ELF-1 (cell line): Measurements from ENCODE around the gene POGLUT3.
A peak's percentile ranks its signal among the peaks of the same experiment; 100 is the strongest.

Experiments used
- DNase-seq: peaks from one replicate; pipeline ENCODE4 v3.0.0-alpha.2; 2016; ENCODE audit warnings: low read depth, low spot score

POGLUT3 gene, protein sequence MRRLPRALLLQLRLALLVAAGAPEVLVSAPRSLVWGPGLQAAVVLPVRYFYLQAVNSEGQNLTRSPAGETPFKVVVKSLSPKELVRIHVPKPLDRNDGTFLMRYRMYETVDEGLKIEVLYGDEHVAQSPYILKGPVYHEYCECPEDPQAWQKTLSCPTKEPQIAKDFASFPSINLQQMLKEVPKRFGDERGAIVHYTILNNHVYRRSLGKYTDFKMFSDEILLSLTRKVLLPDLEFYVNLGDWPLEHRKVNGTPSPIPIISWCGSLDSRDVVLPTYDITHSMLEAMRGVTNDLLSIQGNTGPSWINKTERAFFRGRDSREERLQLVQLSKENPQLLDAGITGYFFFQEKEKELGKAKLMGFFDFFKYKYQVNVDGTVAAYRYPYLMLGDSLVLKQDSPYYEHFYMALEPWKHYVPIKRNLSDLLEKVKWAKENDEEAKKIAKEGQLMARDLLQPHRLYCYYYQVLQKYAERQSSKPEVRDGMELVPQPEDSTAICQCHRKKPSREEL

DNA sequence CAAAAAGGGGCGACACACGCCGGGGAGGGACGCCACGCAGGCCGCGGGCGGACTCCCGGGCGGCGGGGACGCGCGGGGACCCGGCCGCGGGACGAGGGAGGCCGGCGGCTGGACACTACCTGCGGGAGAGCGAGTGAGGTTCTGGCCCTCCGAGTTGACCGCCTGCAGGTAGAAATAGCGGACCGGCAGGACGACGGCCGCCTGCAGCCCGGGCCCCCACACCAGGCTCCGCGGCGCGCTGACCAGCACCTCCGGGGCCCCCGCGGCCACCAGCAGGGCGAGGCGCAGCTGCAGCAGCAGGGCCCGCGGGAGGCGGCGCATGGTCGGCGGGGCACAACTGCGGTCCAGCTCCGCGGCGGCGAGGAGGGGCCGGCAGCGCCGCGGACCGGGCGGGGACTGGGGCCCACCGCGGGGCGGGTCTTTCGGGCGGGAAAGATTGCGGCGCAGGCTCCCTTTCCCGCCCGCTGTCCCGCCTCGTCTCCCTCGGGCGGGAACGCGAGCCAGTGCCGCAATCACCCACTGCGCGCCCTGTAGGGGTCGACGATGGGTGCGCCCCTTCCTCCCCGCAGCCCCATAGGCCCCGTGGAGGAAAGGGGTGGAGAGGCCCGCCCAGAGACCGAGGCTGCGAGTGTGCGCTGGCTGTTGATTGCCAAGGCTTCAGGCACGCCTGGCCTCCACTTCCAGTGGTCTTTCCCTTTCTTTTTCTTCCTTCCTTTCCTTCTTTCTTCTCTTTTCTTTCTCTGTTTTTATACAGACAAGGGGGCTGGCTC, at the start of gene POGLUT3:
TSS of gene POGLUT3 (minus strand) at position 339 of the 770 bp plus-strand sequence. CDS start at position 321, 18 bp downstream.
- DNase-seq: peak; percentile 67

GRCh38 chr11:108545909-108546501, 47.8 kb upstream of the POGLUT3 start:
- DNase-seq: no peak

DNA sequence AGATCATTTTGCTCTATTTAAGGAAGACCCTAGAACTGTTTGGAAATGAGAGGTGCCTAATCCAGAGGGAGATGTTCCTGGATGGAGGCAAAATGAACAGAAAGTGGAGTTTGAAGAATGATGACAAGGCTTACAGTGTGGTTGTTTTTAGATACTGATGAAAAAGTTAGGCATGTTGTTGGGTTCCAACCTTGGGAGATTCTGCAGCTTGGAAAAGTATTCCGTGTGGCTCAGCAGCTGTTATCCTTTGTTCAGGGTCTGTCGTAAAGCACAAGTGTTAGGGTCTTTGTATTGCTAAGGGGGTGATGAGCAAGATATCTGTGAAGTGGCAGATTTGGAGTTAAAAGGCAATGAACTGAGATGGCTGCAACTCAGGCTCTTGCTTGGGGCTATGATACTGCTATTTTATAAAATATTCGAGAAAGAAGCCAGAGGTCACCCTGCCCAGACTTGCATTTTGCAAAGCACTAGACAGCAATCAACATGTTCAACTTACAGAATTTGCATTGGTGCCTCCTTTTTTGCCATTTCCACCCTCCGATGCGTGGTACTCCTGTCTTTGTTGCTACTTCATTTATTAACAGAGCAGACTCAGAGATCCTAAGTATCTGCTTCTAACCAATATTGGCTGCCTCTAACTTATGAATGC, 45.3 kb upstream of the POGLUT3 start:
- DNase-seq: no peak

GRCh38 chr11:108541531-108541930, 43.3 kb upstream of the POGLUT3 start:
- no peak for DNase-seq

DNA sequence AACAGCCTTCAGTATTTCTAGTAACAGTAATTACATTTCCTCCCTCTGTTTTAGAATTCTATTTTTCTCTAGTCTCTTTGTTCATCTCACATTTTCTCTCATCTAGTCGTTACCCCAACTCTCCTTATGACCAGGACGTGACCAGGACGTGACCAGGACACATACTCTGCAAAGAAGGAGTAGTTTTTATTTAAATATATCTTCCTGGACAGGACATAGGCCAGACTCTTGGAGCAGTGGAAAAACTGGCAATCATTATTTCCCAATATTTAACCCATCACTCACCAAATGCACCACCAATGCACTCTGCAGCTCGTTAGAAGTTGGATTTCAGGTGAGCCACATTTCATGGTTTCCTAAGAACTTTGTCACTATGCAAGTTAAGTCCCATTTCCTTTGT, 40.3 kb upstream of the POGLUT3 start:
- no peak for DNase-seq

DNA sequence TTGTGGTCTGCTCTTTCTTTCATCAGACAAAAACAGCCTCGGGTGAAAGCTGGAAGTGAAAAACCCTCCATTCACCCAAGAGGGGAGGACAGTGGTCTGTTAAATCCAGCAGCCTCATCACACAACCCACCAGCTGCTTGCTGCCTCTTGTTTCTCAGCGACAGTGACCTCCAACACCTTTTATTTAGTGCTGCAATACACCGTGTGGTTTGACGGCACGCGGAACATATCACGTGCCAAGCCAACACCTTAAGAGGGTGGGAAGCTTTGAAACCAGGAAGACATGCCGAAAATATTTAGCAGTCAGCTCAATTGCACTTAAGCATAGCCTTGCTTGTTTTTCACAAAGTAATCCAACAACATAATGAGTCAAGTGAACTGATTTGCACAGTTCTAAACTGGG, 39.8 kb upstream of the POGLUT3 start:
- DNase-seq: peak; percentile 57

DNA sequence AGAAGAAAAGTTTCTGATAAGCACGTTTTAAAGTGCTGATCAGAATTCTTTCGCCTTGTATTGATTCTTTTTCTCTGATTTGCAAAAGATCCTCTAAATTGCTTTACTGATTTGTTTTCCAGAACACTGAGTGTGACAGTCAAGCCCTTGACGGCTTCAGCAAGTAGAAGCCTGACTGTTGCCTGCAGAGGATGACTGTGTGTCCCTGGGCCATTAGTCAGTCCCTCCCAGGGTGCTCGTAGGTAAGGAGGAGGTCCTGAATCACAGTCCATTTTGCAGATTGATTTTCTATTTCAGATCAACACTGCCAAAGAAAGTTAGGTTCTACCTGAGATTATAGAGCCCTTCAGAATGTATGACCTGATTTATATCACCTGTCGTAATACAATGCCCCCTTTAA, 38.6 kb upstream of the POGLUT3 start:
- no peak for DNase-seq

DNA sequence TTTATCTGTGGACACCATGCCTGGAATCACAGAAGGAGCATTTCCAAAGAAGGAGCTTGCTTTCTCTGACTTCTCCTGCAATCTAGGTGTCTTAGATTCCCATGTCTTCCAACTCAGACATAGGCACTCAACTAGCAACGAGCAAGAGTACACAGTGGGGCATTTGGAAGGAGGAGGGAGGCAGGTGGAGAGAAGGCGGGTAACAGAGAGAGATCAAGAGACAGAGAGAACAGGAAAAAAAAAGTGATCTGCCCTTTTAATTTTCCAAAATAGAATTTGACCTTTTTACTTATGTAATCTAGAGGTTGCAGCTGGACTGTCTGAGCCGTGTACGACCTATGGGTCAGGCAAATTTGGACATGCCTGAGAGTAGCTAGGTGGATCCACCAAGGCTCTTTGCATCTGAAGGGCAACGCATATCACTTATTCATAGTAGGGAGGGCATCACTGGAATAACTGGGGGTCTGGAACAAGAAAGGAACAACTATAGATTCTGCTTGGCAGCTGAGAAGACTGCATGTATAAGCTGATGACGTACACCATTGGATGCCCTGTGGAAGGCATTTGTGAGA, 37.3 kb upstream of the POGLUT3 start:
- no peak for DNase-seq

DNA sequence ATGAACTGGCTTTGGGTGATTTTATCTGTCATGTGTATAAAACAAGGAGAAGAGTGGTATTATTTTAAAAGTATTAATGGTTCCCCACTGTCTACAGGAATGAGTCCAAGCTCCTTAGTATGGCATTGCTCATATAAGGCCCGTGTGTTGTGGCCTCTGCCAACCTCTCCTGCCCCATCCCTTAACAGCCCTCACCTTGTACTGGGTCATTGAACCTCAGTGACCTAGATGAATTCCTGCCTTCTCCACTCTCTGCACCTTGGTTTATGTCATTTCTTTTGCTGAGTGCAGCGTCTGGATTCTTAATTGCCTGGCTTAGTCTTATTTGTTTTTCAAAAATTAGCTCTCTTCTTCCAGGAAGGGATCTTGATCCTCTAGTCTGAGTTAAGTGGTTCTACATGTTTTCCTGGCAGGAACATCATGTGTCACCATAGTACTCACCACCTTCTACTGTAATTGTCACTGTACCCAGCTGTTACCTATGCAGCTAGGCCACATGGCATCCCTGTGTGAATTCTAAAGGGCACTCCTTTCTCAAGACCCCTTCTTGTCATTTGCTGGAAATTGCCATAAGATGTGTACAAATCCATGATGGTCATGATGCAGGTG, 36.2 kb upstream of the POGLUT3 start:
- no peak for DNase-seq

DNA sequence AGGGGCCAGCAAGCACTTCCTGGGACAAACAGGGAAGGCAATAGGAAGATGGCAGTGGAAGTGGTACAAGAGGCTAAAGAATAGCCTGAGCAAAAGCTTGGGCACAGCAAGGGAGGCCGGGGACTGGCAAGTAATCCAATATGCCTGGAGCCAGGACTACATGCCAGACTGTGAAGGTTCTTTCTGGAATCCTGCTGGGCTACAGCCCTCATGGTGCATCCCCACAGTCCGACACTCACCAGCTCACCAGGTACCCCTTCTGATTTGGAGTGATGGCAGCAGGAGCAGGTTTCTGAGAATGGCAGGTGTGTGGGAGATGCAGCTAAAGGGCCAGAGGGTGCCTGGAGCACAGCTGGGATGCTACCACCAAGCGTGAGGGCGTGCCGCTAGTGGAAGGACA, 32.2 kb upstream of the POGLUT3 start:
- no peak for DNase-seq

DNA sequence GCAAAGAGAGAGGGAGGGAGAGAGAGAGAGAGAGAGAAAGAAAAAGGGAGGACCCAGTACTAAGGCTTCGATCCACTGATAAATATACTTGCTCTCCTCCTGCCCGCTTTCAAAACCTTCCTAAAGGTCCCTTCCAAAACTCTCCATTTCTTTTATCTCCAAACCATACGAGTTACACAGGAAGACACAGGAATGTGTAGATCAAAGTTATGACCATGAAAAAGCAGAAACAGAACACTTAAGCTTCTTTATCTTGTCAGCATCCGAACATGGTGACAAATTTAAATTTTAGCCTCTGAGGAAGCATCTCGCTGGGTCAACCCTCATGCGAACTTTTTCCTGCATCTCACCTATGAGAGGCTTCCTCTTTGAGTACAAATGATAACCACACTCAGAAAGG, 29.2 kb upstream of the POGLUT3 start:
- no peak for DNase-seq

- DNase-seq: no peak
Measured at GRCh38 chr11:108525161-108525560, 27.0 kb upstream of the POGLUT3 start.

GRCh38 chr11:108524422-108524821, 26.2 kb upstream of the POGLUT3 start:
- DNase-seq: no peak

- DNase-seq: no peak
Measured at GRCh38 chr11:108522318-108522717, 24.1 kb upstream of the POGLUT3 start.

DNA sequence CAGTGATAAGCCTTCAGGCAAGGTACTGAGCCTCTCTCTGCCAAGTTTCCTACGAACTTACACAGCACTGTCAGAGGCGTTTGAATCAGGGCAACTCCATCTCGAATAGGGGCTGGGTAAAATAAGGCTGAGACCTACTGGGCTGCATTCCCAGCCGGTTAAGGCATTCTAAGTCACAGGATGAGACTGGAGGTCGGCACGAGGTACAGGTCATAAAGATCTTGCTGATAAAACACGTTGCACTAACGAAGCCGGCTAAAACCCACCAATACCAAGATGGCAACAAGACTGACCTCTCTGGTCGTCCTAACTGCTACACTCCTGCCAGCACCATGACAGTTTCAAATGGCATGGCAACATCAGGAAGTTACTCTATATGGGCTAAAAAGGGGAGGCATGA, 20.4 kb upstream of the POGLUT3 start:
- DNase-seq: peak; percentile 45

DNA sequence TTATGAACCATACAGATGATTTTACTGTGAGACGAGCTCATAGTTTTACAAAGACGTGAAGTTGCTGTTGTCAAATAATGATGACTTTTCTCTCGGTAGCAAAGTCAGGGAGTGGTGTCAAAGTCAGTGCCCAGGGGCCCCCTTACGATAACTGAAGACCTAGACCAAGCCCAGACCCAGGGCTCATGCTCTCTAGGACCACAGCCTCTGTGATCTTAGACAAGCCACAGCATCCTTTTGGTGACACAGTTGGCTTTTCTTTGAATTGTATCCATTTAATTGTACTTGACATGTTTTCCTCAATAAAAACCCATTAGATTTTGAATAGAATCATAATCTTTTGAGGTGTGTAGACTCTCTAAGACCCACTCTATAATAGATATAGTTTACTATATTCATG, 17.9 kb upstream of the POGLUT3 start:
- DNase-seq: no peak

- DNase-seq: no peak
Measured at GRCh38 chr11:108512708-108513107, 14.5 kb upstream of the POGLUT3 start.

- no peak for DNase-seq
Measured at GRCh38 chr11:108511851-108512474, 13.8 kb upstream of the POGLUT3 start.

DNA sequence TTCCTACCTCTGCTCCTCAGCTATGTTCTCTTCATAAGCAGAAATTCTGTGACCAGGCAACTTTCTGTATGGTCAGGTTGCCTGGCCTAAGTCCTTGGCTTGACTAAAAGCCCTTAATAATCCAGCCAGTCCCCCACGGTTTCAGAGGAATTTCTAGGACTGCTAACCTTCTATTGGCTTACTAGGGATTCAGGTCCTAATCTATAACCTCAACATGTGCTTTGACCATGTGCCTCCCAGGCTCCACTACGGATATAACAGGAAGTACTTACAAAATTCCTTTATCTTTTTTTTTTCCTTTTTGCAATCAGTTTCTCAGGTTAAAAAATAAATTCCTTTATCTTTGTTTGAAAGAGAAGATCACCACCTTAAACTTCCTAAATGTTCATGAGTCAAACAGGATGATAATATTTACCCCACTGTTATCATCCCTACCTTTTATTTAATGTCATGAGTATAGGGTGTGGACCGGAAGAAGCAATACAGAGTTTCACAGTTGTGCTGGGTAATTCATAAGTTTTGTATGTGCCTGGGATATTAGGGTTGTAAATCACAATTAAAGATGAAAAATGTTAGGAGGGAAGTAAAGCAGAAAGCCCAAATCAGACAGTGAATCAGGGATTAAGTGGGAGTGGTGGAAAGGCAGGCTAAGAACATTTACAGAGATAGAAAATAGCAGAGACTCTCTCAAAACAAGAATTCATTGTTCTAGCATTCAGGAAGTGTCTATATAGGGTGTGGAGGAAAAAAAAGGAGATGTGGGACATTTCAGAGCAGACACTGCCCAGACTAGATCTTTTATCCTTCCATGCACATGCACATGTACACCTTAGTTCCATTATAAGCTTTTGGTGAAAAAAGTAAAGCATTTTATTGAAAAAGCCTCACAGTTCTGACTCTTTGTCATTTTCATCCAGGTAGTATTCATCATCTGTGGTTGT, 10.7 kb upstream of the POGLUT3 start:
- DNase-seq: no peak
